GDM1 (cell line): ENCODE data around the gene PDE4D.

Experiments
- DNase-seq: peaks from one replicate; lab custom pipeline; 2025; lab: John Stamatoyannopoulos, UW

The PDE4D gene

GRCh38 chr5:59287361-59287760 is 606.2 kb downstream of the PDE4D start:
- no peak for DNase-seq

- no peak for DNase-seq
These were observed 607.0 kb downstream of the PDE4D start for GRCh38 chr5:59286510-59286909.

- no peak for DNase-seq
These were observed 608.1 kb downstream of the PDE4D start for GRCh38 chr5:59285300-59286016.

GRCh38 chr5:59282726-59283125 is 610.8 kb downstream of the PDE4D start:
- DNase-seq = no peak

GRCh38 chr5:59279979-59280378 is 613.5 kb downstream of the PDE4D start:
- DNase-seq = no peak

GRCh38 chr5:59276917-59277372 is 616.6 kb downstream of the PDE4D start:
- DNase-seq = no peak

- no peak for DNase-seq
These were observed 617.2 kb downstream of the PDE4D start for GRCh38 chr5:59276325-59276675.

GRCh38 chr5:59275510-59276324 is 617.8 kb downstream of the PDE4D start:
- peak; percentile 55 for DNase-seq

- no peak for DNase-seq
These were observed 618.4 kb downstream of the PDE4D start for GRCh38 chr5:59275170-59275509.

- DNase-seq = no peak
These were observed 619.4 kb downstream of the PDE4D start for GRCh38 chr5:59274106-59274636.

GRCh38 chr5:59272809-59273427 is 620.6 kb downstream of the PDE4D start:
- DNase-seq = no peak

- DNase-seq = no peak
These were observed 624.6 kb downstream of the PDE4D start for GRCh38 chr5:59268756-59269415.

GRCh38 chr5:59267033-59267432 is 626.5 kb downstream of the PDE4D start:
- no peak for DNase-seq

GRCh38 chr5:59266410-59266809 is 627.1 kb downstream of the PDE4D start:
- no peak for DNase-seq

GRCh38 chr5:59264639-59265245 is 628.8 kb downstream of the PDE4D start:
- DNase-seq = no peak

- no peak for DNase-seq
These were observed 629.5 kb downstream of the PDE4D start for GRCh38 chr5:59264013-59264412.

GRCh38 chr5:59261969-59262368 is 631.6 kb downstream of the PDE4D start:
- no peak for DNase-seq

- DNase-seq = no peak
These were observed 632.6 kb downstream of the PDE4D start for GRCh38 chr5:59260973-59261372.

GRCh38 chr5:59260200-59260599 is 633.3 kb downstream of the PDE4D start:
- DNase-seq = no peak

- DNase-seq = no peak
These were observed 634.3 kb downstream of the PDE4D start for GRCh38 chr5:59259237-59259636.

- no peak for DNase-seq
These were observed 635.8 kb downstream of the PDE4D start for GRCh38 chr5:59257488-59258400.
